Pulmonary artery endothelial cell (primary cell): ENCODE measurements around the gene SVBP. TPM values are rescaled to one million over a fixed set of nuclear protein-coding genes. Genes with fewer than 3 reads are reported as not detected.
"Not testable (repeated sequence)": the region's sequence is repeated elsewhere in the genome, so short reads cannot be mapped to it uniquely, and the experiment has no call there.

Experiments used
- DNase-seq: peaks from one replicate; pipeline ENCODE4 v3.0.0-alpha.2; 2011; ENCODE audit warnings: low read depth, low spot score
- total RNA-seq: library from RNA; depleted of rRNA; stranded (reverse); fragments of >200 nt; gene quantifications from 2 replicates; pipeline ENCODE4 v1.2.3, GENCODE V29; 2014

The SVBP gene, protein sequence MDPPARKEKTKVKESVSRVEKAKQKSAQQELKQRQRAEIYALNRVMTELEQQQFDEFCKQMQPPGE
- 11.3 and 14.0 TPM in 2 replicates for total RNA-seq

DNA sequence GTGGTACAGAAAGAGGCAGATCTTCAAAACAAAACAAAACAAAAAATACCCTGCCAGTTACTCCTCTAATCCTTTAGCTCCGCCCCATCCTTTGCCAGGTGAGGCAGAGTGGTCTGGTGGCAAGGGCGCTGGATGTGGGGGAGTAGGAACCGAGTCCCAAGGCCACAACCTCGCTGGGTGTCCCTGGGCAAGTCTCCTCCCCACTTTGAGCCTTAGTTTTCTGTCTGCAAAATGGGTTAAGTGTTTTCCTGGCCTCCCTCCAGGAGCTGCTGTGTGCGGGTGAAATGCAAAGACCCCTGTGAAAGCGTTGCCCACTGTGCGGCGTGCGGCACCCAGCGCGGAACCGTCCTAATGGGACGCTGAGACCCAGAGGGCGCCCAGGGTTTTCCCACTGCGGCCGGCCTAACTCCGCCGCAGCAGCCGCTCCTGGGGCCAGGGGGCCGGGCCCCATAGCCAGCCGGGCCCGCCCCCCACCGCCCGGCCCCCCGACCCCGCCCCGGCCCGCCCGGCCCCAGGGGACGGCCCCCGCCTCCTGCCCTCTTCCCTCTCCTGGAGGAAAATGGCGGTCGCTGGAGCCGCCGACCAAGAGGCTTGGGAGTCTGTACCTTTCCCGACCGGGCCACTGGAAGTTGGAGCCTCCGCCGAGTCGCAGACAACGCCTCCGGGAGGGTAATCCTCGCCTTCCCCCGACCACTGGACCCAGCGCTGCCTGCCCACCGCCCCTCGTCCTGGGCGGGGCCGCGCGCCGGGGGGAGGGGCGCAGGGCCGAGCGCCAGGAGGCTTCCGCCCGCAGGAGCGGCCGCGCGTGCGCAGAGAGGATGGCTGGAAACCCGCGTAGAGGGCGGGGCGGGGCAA, at the start of gene SVBP, which contains the start of gene ERMAP:
TSS of gene SVBP (minus strand) at position 813 of the 855 bp plus-strand sequence. CDS start 853 bp downstream, outside the sequence.
TSS of gene ERMAP (plus strand) at position 538 of the 855 bp plus-strand sequence. CDS start 13,327 bp downstream, outside the sequence.
- DNase-seq = peak; percentile 44

DNA sequence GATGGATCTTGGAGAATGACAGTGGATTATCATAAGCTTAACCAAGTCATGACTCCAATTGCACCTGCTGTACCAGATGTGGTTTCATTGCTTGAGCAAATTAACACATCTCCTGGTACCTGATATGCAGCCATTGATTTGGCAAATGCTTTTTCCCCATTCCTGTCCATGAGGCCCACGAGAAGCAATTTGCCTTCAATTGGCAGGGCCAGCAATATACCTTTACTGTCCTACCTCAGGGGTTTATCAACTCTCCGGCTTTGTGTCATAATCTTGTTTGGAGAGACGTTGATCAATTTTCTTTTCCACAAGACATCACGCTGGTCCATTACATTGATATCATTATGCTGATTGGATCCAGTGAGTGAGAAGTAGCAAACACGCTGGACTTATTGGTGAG, 49.4 kb upstream of the SVBP start:
- no peak for DNase-seq

DNA sequence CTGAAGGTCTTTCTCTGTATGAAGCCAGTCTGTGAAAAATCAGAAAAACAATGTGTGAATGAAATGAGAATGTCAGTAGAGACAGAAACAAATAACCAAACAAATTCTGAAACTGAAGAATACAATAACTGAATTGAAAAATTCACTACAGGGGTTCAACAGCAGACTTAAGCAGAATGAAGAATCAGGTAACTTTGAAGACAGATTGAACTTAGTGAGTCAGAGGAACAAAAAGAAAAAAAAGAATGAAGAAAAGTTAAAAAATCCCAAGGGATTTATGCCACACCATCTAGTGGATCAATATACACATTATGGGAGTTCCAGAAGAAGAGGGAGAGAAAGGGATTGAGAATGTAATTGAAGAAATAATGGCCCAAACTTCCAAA, 43.8 kb upstream of the SVBP start:
- no peak for DNase-seq

DNA sequence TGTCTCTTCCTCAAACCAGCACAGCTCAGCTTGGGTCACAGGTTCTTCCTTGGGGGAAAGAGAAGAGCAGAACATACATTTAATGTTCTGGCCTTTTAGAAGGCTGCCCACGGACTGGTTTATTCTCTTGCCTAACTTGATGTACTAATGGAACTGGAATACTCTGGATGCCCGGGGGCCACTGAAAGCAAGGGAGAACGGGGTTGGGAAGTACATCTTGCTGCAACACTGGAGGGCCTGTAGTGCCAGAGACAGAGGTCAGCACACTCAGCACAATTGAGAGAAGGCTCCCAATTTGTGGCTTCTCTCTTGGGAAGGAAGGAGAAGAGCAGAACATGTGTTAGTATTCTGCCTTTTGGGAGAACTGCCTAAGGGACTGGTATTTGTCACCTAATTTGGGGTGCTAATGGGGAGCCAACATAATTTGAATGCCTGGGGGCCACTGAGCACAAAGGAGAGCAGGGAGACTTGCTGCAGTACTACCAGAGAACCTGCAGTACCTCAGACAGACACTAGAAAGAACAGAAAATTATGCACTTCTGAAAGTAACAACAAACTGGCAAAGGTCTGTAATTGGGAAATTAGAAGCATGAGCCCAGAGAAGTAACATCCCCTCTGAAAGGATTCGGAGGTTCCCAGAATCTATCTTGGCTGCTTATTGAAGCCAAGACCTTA, 43.3 kb upstream of the SVBP start:
- DNase-seq = no peak

DNA sequence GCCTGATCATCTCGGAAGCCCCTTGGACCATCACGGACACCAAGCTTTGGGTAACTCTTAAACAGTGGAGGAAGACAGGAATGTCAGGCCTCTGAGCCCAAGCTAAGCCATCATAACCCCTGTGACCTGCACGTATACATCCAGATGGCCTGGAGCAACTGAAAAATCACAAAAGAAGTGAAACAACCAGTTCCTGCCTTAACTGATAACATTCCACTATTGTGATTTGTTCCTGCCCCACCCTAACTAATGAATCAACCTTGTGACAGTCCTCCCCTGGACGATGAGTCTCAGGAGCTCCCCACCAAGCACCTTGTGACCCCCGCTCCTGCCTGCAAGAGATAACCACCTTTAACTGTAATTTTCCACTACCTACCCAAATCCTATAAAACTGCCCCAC, 42.2 kb upstream of the SVBP start:
- DNase-seq = not testable (repeated sequence)

DNA sequence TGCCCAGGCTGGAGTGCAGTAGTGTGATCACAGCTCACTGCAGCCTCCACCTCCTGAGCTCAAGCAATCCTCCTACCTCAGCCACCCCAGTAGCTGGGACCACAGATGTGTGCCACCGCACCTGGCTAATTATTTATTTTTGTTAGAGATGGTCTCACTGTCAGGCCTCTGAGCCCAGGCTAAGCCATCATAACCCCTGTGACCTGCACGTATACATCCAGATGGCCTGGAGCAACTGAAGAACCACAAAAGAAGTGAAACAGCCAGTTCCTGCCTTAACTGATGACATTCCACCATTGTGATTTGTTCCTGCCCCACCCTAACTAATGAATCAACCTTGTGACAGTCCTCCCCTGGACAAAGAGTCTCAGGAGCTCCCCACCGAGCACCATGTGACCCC, 39.4 kb upstream of the SVBP start:
- not testable (repeated sequence) for DNase-seq

DNA sequence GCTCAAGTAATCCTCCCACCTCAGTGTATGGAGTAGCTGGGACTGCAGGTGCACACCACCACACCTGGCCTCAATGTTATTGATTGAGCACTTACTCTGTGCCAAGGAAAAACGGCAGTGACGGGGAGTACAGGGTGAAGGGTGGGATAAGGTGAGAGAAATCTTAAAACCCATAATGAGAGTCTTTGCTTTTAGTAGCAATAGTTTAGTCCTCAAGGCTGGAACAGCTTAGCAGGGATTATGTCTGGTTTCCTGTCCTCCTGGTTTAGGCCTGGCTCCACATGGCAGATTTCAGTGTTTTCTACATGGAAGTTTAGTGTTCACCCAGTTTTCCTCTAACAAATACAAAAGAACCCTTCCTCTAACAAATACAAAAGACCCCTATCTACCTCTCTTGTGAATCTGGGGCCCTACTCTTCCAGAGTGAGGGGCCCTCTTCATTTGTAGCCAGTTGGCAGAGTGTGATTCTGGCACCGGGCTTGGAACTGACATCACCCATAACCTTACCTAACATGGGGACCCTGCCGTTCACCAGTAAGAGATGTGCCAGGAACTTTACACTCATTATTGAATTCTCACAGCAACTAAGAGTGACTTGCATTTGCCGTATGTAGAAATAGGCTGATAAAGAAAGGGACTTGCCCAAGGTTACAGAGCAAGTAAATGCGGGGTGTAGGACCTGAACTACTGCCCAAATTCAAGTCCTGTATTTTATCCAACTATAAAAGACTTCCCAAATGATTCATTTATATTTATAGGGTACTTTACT, 36.1 kb upstream of the SVBP start:
- DNase-seq = no peak

DNA sequence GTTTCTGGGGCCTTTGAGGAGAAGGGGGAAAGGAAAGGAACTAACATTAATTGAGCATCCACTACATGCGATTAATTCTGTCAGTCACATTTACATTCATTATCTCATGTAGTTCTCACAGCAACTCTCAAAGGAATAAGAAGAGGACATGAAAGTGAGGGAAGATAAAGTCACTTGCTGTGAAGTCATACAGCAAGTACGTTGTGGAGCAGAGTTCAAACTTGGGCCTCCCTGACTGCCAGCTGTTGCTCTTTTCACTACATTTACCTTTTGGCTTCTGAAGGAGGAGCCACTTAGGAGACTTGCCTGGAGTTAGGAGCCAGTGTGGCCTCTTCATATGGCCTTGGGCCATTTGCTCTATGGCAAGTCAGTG, 35.4 kb upstream of the SVBP start:
- DNase-seq = no peak

DNA sequence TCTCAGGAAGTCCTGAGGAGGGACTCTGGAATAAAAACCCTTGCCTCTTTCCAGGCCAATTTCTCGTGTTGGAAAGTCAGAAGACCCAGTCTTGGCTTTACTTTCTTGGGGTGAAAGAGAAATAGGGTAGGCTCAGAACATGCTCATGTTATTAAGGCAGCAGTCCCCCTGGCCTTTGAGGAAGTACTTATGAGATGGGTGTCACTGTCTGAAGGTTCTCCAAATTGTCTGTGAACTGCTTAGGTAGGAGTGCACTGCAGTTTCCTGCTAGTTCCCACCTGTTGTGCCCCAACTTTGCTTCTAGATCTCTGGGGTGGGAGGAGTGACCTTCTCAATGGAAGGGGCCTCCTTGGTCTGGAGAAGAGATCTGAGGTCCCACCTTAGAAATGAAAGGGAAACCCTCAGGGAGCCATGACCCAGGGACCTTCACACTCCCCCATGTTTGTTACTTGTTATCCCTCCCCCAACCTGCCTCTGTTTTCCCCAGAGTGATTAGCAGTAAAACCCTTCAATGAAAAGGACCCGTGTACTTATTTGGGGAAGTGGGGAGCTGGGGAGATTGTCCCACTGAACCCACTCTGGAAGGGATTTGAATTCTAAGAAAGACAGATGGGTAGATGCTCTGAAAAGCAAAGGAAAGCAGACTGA, 34.9 kb upstream of the SVBP start:
- no peak for DNase-seq

DNA sequence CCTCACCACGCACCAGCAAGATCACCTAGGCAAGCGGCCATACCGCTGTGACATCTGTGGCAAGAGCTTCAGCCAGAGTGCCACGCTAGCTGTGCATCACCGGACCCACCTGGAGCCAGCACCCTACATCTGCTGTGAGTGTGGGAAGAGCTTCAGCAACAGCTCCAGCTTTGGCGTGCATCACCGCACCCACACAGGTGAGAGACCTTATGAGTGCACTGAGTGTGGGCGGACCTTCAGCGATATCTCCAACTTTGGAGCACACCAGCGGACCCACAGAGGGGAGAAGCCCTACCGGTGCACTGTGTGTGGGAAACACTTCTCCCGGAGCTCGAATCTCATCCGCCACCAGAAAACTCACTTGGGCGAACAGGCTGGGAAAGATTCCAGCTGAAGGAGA, 34.2 kb upstream of the SVBP start:
- no peak for DNase-seq

DNA sequence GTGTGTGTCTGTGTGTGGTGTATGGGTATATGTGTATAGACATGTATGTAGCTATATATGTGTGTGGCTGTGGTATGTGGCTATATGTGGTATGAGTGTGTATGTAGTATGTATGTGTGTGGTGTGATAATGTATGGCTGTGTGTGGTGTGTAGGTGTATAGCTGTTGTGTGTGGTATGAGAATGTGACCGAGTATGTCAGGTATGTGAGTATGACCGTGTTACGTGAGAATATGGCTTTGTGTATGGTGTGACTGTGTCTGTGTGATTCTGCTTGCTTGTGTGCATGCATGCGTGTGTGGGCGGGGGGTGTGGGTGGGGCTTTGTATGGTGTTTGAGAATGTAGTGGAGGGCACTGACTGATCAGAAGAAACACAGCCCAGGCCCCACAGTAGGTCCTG, 32.7 kb upstream of the SVBP start:
- no peak for DNase-seq

DNA sequence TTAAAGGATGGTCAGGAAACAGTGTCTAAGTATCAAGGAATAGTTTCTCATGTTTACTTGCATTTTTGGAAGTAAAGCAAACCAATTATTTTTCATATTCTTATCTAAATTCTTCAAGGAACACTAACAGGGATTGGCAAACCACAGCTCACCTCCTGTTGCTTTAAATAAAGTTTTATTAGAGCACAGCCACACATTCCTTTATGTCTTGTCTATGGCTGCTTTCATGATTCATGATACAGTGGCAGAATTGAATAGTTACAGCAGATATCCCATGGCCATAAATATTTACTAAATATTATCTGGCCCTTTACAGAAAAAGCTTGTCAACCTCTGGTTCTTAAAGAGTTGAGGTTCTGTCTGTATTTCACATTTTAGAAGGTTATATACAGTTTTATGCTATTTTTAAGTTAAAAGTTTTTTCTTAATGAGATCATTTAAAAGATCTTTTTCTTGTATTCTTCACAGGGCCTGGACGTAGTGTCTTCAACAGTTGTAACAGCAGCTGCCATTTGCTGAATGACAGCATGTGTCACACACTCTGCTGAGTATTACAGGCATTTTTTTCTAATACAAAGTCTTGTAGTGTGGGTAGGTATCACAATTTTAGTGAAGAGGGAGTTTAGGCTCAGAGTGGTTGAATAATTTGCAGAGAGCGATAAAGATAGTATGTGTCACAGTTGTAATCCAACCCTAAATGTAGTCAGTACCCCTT, 31.8 kb upstream of the SVBP start:
- DNase-seq = no peak

DNA sequence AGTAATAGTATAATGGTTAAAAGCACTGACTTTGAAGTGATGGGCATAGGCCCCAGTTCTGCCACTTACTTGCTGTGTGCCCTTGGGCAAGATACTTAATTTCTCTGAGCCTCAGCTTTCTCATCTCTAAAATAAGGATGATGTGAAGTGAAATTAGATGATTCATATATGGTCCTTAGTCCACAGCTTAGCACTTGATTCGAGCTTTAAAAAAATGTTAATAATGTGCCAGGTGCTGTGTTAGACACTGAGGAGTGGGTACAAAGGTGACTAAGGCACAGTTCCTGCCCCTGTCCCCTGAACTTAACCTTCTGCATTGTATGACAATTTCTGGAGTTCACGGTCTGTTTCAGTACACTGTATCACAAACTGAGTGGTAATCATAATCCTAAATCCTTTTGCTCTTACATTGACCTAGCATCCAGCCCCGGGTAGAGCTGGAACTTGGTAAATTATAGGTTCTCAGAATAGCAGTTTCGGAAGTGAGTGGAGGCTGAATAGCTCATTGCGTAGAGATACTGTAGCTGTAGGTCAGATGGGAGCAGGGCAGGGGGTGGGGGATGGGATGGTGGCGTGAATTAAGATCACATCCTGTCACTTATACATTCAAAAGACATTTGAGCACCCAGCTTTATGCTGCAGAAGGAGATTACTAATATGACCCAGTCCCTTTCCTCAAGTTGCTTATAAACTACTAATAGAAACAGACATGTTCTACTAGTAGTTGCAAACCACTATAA, 30.7 kb upstream of the SVBP start:
- DNase-seq = no peak

DNA sequence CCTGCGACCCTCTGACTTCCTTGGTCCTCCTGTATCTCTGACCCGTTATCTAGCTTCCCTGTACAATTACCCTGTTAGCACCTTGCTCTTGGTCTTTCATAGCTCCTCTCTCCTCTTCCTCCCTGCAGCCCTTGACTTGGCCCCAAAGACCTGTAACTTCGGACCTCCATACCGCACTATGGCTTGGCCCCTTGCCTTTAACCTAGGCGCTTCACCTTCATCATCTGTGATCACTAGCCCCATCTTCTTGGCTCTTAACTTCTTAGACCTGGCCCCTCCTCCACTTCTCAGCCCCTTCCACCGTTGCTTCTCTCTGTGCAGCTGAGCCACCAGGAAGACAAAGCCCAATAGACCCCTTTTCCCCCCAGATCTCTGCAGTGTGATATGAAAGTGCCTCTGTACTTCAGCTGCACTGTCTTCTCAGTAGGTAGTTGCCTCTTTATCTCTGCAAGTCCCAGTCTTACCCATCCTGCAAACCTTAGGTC, 30.0 kb upstream of the SVBP start:
- DNase-seq = no peak

DNA sequence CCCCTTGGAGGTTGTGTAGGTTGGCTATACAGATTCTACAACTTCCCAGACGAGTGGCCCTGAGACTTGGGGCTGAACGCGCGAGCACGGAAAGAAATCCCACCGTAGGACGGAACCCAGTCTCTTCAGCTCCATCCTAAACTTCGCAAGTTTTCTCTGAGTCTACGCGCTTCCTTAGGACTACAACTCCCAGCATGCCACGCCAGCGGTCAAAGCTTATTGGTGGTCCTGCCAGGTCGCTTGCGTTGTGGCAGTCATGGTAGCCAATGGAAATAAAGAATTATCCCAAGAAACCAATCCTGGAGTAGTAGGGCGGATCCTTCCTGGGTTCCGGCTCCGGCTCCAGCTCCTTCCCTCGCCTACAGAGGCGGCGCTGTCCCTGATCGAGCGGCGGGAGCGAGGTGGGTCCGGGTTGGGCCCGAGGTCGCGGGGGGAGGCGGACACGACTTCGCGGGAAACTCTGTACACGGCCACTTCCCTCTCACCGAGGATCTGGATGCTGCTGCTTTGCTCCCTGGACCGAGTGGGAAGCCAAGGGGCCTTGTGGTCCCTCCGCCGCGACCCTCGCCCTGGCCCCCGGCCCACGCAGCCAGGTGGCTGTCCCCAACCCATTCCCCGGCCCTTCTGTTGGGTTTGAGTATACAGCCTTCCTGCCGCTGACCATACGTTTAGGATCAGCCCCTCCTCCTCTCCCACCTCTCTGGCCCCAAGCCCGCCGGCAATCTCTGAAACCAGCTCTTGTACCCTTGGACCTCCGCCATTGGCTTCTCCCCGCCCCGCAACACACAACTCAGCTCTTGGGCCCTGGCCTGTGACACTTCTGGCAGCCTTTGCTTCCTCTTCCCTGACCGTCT, 29.3 kb upstream of the SVBP start, which contains the start of gene ZNF691:
TSS of gene ZNF691 (plus strand) at position 357 of the 854 bp plus-strand sequence. CDS start 3,046 bp downstream, outside the sequence.
- DNase-seq = peak; percentile 89

DNA sequence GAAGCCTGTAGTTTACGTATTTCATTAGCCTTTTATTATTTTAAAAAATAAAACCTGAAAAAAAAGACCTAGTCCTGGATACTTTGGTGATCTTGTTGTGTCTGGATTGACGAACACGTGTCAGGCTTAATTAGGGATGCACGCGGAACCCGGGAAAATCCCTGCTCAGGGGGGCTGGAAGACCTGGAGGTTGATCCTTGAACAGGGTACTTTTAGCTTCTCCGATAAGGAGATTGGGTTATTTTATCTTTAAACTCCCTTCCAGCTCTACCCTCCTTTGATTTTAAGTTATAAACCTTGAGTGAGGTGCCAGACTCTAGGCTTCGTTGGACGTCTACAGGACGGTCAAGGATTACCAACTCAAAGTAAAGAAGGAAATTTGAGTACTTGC, 28.7 kb upstream of the SVBP start:
- DNase-seq = no peak

DNA sequence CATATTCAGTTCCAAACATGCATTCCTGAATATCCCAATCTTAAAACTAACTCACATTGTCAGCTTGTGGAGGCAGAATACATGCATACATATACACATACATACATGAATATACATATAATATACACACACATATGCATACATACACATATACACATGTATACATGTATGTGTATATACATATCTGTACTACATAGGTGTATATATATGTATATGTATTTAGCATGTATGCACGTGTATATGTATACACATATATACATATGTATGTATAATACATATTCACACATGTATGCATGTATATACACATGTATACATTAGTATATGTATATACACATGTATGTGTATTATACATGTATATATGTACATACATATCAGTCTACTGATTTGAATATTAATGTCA, 28.0 kb upstream of the SVBP start:
- no peak for DNase-seq

DNA sequence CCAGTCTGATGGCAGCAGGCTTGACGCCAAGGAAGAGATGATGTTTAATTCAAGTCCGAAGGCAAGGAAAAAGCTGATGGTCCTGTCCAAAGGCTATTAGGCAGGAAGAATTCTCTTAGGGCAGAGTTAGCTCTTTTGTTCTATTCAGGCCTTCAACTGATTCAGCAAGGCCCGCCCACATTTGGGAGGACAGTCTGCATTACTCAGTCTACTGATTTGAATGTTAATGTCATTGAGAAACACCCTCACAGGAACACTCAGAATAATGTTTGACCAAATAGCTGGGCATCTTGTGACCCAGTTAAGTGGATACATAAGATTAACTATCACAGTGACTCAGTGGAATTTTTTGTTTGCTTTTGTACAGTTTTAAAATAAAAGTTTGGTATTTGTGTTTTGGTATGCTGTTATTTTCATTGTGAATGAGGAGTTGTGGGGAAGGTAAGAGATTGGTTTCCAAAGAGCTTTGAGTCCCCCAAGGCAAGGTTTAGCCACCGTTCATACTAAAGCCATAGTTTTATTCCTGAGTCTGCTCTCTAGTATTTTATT, 27.5 kb upstream of the SVBP start:
- no peak for DNase-seq
